HG02759 (cell line): ENCODE data around the gene PPP1R10.
A peak's percentile ranks its signal among the peaks of the same experiment; 100 is the strongest.
"Not testable (repeated sequence)": the region's sequence is repeated elsewhere in the genome, so short reads cannot be mapped to it uniquely, and the experiment has no call there.

Experiments used
- ATAC-seq: cut with Tn5 transposase; IDR thresholded peaks from one replicate; pipeline ENCODE4 v1.9.1; 2021; ENCODE audit warnings: mild to moderate bottlenecking, moderate library complexity; ENCODE audit not compliant: unreplicated experiment

PPP1R10 gene

GRCh38 chr6:30599625-30600324, 17.3 kb downstream of the PPP1R10 start:
- ATAC-seq = no peak

DNA sequence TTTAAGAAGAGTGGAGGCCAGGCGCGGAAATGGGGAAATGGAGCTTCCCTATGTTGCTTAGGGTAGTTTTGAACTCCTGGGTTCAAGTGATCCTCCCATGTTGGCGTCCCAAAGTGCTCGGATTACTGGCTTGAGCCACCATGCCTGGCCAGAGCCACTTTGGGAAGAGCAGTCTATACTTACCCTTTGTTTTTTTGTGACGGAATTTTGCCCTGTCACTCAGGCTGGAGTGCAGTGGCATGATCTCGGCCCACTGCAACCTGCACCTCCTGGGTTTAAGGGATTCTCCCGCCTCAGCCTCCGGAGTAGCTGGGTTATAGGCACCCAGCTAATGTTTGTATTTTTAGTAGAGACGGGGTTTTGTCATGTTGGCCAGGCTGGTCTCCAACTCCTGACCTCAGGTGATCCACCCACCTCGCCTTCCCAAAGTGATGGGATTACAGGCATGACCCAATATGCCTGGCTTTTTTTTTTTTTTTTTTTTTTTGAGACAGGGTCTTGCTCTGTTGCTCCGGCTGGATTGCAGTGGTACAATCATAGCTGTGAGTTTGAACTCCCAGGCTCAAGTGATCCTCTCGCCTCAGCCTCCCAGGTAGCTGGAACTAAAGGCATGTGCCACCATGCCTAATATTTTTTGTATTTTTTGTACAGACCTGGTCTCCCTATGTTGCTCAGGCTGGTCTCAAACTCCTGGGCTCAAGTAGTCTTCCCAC, 18.0 kb downstream of the PPP1R10 start:
- no peak for ATAC-seq

DNA sequence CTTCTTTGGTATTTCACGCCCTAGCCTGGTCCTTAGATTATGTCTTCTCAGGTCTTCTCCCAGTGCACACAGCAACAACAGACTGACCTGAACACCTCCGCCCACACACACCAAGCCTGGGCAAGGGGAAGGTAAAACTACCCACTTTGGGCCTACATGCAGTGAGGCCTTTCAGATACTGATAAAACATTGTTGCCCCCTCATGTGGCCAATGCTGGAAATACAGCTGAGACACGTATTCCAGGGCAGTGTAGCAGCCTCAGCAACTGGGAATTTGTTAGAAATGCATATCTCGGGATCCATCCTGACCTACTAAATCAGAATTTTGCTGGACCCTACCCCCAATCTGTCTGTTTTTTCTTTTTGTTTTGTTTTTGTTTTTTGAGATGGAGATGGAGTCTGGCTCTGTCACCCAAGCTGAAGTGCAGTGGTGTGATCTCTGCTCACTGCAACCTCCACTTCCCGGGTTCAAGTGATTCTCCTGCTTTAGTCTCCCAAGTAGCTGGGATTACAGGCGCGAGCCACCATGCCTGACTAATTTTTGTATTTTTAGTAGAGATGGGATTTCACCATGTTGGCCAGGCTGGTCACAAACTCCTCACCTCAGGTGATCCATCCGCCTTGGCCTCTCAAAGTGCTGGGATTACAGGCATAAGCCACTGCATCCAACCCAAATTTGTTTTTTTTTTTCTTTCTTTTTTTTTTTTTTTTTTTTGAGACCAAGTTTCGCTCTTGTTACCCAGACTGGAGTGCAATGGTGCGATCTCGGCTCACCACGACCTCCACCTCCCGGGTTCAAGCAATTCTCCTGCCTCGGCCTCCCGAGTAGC, 19.5 kb downstream of the PPP1R10 start:
- not testable (repeated sequence) for ATAC-seq

DNA sequence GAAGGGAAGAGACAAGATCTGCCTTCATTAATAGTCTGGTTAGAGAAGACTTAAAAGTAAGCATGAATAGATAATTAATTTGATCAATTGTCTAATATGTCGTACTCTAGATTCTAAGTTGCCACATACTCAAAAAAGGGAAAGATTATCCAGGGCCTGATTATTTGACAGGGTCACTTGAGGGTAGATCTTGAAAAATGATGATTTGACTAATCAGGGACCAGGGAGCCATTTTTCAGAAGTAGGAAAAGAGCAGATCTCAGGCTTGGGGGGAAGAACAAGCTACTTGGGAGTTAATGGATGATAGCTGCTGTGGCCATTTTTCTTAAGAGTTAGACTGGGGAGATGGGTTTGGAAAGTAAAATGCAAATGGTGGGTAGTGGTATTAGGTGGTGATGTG, 24.8 kb downstream of the PPP1R10 start:
- no peak for ATAC-seq

GRCh38 chr6:30591008-30591407, 26.0 kb downstream of the PPP1R10 start:
- ATAC-seq = no peak

DNA sequence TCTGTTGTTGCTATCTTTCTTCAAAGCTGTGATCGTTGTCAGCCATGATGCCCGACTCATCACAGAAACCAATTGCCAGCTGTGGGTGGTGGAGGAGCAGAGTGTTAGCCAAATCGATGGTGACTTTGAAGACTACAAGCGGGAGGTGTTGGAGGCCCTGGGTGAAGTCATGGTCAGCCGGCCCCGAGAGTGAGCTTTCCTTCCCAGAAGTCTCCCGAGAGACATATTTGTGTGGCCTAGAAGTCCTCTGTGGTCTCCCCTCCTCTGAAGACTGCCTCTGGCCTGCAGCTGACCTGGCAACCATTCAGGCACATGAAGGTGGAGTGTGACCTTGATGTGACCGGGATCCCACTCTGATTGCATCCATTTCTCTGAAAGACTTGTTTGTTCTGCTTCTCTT, 26.5 kb downstream of the PPP1R10 start:
- ATAC-seq = no peak

GRCh38 chr6:30589754-30590358, 27.2 kb downstream of the PPP1R10 start:
- no peak for ATAC-seq

- ATAC-seq = no peak
These were observed 33.1 kb downstream of the PPP1R10 start for GRCh38 chr6:30583921-30584320.

DNA sequence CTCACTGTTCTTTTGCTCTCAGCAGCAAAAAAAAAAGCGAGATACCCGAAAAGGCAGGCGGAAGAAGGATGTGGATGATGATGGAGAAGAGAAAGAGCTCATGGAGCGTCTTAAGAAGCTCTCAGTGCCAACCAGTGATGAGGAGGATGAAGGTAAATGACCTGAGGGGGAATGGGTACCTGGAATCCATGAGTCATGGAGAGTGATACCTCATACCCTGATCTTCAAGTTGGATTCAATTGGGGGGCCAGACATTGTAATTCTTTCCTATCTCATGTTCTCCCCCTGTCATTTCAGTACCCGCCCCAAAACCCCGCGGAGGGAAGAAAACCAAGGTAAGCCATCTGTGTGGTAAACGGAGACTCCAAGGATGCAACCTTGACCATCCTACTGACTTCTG, 39.0 kb downstream of the PPP1R10 start:
- no peak for ATAC-seq

GRCh38 chr6:30573113-30573512, 43.9 kb downstream of the PPP1R10 start:
- no peak for ATAC-seq

- no peak for ATAC-seq
These were observed 44.9 kb downstream of the PPP1R10 start for GRCh38 chr6:30572148-30572547.

GRCh38 chr6:30571762-30572082, 45.3 kb downstream of the PPP1R10 start:
- no peak for ATAC-seq

DNA sequence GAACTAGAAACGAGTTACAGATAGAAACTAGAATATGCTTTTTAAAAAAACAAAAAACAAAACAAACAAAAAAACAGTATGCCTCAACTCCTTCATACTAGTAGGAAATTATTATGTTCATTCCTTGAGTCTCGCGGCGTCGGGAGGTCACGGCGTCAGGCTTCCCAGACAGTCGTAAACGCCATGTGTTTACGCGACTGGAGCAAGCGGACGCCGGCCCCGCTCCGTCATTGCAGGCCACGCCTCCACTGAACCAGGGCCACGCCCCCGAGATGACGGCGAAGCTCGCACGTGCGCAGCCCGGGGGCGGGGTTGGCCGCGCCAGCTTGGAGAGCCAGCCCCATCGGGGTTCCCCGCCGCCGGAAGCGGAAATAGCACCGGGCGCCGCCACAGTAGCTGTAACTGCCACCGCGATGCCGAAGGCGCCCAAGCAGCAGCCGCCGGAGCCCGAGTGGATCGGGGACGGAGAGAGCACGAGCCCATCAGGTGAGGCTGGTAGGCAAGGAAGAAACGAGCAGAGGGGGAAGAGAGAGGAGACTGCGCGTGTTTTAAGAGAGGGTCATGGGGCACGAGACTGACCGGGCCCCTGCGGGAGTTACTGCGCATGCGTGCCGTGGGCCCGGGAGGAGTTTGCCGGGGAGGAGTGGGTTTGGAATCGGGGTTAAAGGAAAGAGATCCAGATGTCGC, 45.8 kb downstream of the PPP1R10 start, which contains the start of gene ABCF1:
Gene ABCF1 (plus strand): TSS at position 368 of the 687 bp plus-strand sequence. CDS start 46 bp downstream, at position 414.
- ATAC-seq = peak; percentile 97

DNA sequence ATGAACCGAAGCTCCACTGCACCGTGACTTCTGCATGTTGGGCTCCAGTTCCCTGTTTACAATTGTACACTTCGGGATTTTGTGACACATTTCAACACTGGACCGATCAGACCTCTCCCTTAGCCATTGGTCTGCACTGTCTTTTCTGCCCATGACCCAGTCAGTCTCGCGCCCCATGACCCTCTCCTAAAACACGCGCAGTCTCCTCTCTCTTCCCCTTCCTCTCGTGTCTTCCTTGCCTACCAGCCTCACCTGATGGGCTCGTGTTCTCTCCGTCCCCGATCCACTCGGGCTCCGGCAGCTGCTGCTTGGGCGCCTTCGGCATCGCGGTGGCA, 46.3 kb downstream of the PPP1R10 start:
- ATAC-seq = peak; percentile 13

GRCh38 chr6:30570263-30570662, 46.8 kb downstream of the PPP1R10 start:
- no peak for ATAC-seq

DNA sequence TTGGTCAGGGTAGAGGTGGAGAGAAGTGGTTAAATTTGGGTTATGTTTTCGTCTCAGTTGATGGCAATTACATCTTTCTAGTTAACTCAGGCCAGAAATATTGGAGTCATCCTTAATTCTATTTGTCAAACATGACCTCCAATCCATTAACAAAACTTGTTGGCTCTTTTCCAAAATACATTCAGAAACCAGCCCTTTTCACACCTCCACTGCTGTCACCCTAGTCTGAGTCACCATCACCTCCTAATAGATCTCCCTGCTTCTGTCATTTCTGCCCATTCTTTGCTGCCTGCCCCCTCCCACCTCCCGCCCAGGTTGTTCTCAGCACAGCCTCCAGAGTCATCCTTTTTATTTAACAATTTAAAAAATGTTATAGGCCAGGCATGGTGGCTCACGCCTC, 48.8 kb downstream of the PPP1R10 start:
- ATAC-seq = no peak

DNA sequence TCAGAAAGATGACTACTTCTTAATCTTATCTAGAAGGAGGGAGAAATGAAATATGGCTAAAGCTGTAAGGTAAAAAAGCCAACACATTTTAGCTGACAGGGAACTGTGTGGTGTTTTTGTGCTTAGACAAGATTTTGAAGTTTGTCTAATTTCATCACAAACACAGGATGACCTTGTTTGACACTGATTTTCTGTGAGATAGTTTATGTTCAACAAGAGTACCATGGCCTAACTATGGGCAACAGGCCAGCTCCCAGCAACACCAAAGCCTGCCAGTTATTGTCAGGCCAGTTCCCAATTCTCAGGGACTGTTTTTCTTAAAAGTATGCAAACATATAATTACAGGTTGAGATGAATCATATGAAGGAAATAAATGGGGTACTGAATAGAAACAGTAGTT, 51.3 kb downstream of the PPP1R10 start:
- no peak for ATAC-seq

- ATAC-seq = no peak
These were observed 52.9 kb downstream of the PPP1R10 start for GRCh38 chr6:30564114-30564513.

DNA sequence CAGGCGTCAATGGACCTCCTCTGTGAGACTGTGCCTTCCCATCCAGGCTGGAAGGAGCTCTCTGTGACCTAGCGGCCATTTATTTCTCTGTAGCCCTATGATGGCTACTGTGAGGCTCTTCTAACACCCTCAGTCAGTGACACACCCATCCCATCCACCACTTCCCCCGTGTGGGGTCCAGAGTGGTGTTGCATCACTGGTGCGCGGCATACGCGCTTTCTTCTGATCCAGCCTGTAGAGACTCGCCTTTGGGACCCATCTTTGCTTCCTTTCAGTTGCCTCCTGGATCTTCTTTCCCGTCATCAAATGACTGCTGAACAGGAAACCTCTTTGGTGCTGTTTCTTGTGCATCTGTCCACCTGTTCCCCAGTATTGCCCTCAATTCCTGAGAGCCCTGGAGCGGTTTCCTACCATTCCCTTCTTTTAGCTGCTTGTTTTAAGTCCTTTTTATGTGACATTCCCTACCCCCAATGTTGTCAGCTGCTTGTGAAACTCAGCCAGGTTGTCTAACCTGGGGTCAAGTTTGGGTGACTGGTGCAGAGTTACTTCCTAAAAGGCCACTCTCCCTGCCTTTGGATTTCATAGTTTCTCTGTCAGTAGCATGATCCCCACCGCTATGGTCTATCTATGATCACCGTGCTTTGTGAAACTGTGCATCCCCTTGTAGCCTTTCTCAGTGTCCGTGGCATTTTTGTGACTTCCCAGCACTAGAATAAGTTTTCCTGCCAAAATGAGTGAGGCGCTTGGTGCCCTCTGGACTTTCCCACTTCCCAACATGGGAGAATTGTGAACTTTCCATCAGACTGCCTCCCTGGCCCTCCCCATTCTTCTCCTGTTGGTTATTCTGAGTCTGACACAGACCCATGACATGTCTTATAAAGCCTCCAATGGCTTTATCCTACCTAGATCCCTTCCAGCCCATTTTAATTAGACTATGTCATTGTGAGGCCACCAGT, 54.3 kb downstream of the PPP1R10 start:
- ATAC-seq = no peak

DNA sequence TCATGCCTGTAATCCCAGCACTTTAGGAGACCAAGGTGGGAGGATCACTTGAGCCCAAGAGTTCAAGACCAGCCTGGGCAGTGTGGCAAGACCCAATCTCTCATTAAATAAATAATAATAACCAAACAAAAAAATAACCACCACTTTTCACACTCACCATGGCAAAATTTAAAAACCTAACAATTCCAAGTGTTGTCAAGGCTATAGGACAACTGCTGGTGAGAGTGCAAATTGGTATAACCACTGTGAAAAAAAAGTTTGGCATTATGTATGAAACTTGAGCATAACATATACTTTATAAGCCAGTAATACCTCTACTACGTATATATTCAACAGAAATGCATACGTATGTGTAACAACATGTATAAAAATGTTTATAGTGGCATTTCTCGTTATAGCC, 56.1 kb downstream of the PPP1R10 start:
- no peak for ATAC-seq
